A673 (cell line): ENCODE results near the gene OR4F15.

Experiments used
- CTCF ChIP-seq: fragments of 300-800, 200-600 bp; sonication (generic); conservative IDR thresholded peaks from 2 replicates; pipeline ENCODE4 v1.5.1; 2017; ENCODE audit warnings: low read depth, mild to moderate bottlenecking, antibody characterized with exemption, low read length, moderate library complexity, mixed read lengths
- EZH2 ChIP-seq: fragments of 200-600 bp; sonication (generic); IDR thresholded peaks from 2 replicates; pipeline ENCODE4 v1.6.1; 2017; ENCODE audit warnings: borderline replicate concordance, low read depth, mild to moderate bottlenecking, mixed read lengths, antibody characterized with exemption, low read length; ENCODE audit not compliant: poor library complexity, severe bottlenecking

GRCh38 chr15:101801048-101801447 lies 11.0 kb upstream of the OR4F15 start:
- TF ChIP-seq CTCF (no peak), EZH2 (no peak)
